ENCODE measurements around the gene SYCE3. TPM values are rescaled to one million over a fixed set of nuclear protein-coding genes. Genes with fewer than 3 reads are reported as not detected.
A peak's percentile ranks its signal among the peaks of the same experiment; 100 is the strongest.

The SYCE3 gene
- total and polyA plus RNA-seq, 11 donors = not detected

- Histone ChIP-seq H3K27ac (peak overlapping the region; percentile 81 to 100 (median 97)), H3K4me1 (peaks cover 0 to 80% (median 28%) of the 10 kb centered on the region in 12 donors), H3K9me3 (no peaks in the 10 kb centered on the region), H3K36me3 (peaks cover 0 to 62% (median 42%) of the 10 kb centered on the region in 9 donors), H3K27me3 (no peaks in the 10 kb centered on the region), H3K4me3 (peak overlapping the region in 11 of 12 donors; percentile 44 to 73 (median 57))
- TF ChIP-seq POLR2A (IDR thresholded peaks at IDR 0.05) (no peak), CTCF (IDR thresholded peaks at IDR 0.05) (no peak)
- intact Hi-C loops (cut with DNase I) = loop anchor here in 2 of 10 donors (5.0 kb wide), 1 partner anchor 40 kb away; no protein-coding TSS in a partner anchor
- WGBS, 4 donors = 62 to 83% (median 71%) methylated on average over 13 to 18 of the region's 18 CpGs
- ATAC-seq (no peak), DNase-seq (no peak)
Observed at GRCh38 chr22:50576806-50577696, 14.3 kb upstream of the SYCE3 start.

DNA sequence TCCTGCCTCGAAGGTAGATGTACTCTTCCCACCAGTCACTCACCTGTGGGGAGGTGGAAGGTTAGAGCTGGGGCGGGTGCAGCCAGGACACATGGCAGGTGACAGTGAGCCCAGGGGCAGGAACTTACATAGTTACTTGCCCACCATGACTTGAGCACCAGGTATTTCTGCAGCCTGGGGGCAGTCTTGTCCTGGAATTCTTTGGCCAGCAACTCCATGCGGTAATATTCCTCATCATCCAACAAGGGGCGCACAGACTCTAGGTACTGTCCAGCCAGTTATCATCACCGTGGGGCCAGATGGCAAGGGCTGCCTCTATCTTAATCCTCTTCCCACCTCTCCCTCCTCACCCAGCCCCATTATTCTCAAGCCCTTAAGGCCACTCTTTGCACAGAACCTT is 13.4 kb upstream of the SYCE3 start:
- WGBS, 4 donors = 32 to 39% (median 36%) methylated on average over 5 of the region's 5 CpGs

GRCh38 chr22:50575426-50575941 is 12.8 kb upstream of the SYCE3 start:
- DNase-seq (no peak), ATAC-seq (no peak)
- Histone ChIP-seq H3K27ac (peak overlapping the region in 3 of 12 donors; percentile 34 to 98 (median 95)), H3K27me3 (no peaks in the 10 kb centered on the region), H3K4me1 (peaks cover 0 to 78% (median 16%) of the 10 kb centered on the region in 12 donors), H3K36me3 (peaks cover 0 to 69% (median 52%) of the 10 kb centered on the region in 9 donors), H3K9me3 (no peaks in the 10 kb centered on the region), H3K4me3 (no peak overlapping the region)
- 66 to 76% (median 74%) methylated on average over 8 of the region's 8 CpGs for WGBS, 4 donors
- intact Hi-C loops (cut with DNase I) = loop anchor here in 2 of 10 donors (5.0 kb wide), 1 partner anchor 42 kb away; no protein-coding TSS in a partner anchor
- no peak for TF ChIP-seq POLR2A (IDR thresholded peaks at IDR 0.05)
- no peak for TF ChIP-seq CTCF (IDR thresholded peaks at IDR 0.05)

More for the DNA sequence above, 13.4 kb upstream of the SYCE3 start:
- H3K4me3 ChIP-seq = peak overlapping the region in 3 of 12 donors; percentile 58 to 73 (median 67)
- ATAC-seq = peak in 2 of 4 donors; percentile 3 to 44
- intact Hi-C loops (cut with DNase I) = loop anchor here in 2 of 10 donors (5.0 kb wide), 1 partner anchor 41 kb away; no protein-coding TSS in a partner anchor
- DNase-seq = no peak
- H3K4me1 ChIP-seq = peaks cover 0 to 78% (median 19%) of the 10 kb centered on the region in 12 donors
- H3K9me3 ChIP-seq = no peaks in the 10 kb centered on the region
- no peak for TF ChIP-seq POLR2A (IDR thresholded peaks at IDR 0.05)
- TF ChIP-seq CTCF (IDR thresholded peaks at IDR 0.05) = peak in 10 of 12 donors; percentile 14 to 55 (median 36)
- H3K27ac ChIP-seq = peak overlapping the region in 5 of 12 donors; percentile 31 to 99 (median 95)
- no peaks in the 10 kb centered on the region for H3K27me3 ChIP-seq
- peaks cover 0 to 69% (median 49%) of the 10 kb centered on the region in 9 donors for H3K36me3 ChIP-seq

DNA sequence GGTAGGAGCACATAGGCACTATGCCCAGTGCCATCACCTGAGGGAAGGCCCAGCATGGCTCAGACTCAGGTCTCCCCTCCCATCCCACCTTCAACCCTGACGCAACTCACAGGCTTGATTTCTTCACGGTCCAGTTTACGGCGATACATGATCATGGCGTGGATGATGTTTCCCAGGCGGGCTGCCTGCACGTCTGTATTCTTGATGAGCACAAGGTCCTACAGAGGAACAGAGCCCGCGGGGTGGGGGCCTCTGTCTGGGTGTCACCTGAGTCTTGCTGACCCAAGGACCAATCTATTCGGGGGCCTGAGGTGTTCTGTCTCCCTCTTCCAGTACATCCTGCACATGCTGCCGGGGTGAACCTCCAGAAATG is 11.7 kb upstream of the SYCE3 start:
- H3K27ac ChIP-seq = no peak overlapping the region
- ATAC-seq (no peak), DNase-seq (no peak)
- peaks cover 0 to 71% (median 55%) of the 10 kb centered on the region in 9 donors for H3K36me3 ChIP-seq
- H3K4me1 ChIP-seq = peaks cover 0 to 68% (median 13%) of the 10 kb centered on the region in 12 donors
- no peak overlapping the region for H3K4me3 ChIP-seq
- no peaks in the 10 kb centered on the region for H3K9me3 ChIP-seq
- intact Hi-C loops (cut with DNase I) = no loop called here
- no peaks in the 10 kb centered on the region for H3K27me3 ChIP-seq
- TF ChIP-seq CTCF (IDR thresholded peaks at IDR 0.05) (no peak), POLR2A (IDR thresholded peaks at IDR 0.05) (no peak)
- 87 to 92% (median 89%) methylated on average over 10 to 11 of the region's 11 CpGs for WGBS, 4 donors
